Left lung (tissue), 10 donors: ENCODE measurements around the gene DGCR2. TPM values are rescaled to one million over a fixed set of nuclear protein-coding genes. Genes with fewer than 3 reads are reported as not detected.
A peak's percentile ranks its signal among the peaks of the same experiment; 100 is the strongest.

Source experiments
- ATAC-seq: fragments of 200-7000 bp; cut with Tn5 transposase; one replicate; pipeline ENCODE4 v1.9.1; 2020; ENCODE audit warnings: moderate library complexity
- DNase-seq, 4 donors: peaks; one replicate each; pipeline ENCODE4 v3.0.0-alpha.2; 2013 to 2020
- H3K27ac ChIP-seq, 2 donors: fragments of 200-600 bp; sonication (generic) in 1 of 2; one replicate each; pipeline versions ENCODE4 v1.5.0 to v1.8.0; 2020 to 2021
- H3K27me3 ChIP-seq, 2 donors: fragments of 200-600 bp; sonication (generic) in 1 of 2; one replicate each; pipeline versions ENCODE4 v1.5.0 to v1.8.0; 2020 to 2021
- H3K36me3 ChIP-seq, 2 donors: fragments of 200-600 bp; sonication (generic) in 1 of 2; one replicate each; pipeline versions ENCODE4 v1.5.0 to v1.8.0; 2020 to 2021
- H3K4me1 ChIP-seq, 2 donors: fragments of 200-600 bp; one replicate each; pipeline ENCODE4 v1.8.0; 2021
- H3K4me3 ChIP-seq, 2 donors: fragments of 200-600 bp; sonication (generic) in 1 of 2; one replicate each; pipeline versions ENCODE4 v1.5.0 to v1.8.0; 2020 to 2021; ENCODE audit warnings: mild to moderate bottlenecking in 1 of 2
- H3K9me3 ChIP-seq, 2 donors: fragments of 200-600 bp; sonication (generic) in 1 of 2; one replicate each; pipeline versions ENCODE4 v1.5.0 to v1.8.0; 2020 to 2021
- CTCF ChIP-seq, 2 donors: fragments of 200-600 bp; sonication (generic) in 1 of 2; IDR thresholded peaks; one replicate each; pipeline versions ENCODE4 v1.5.0 to v1.8.0; 2021; ENCODE audit warnings: antibody characterized with exemption in 2 of 2
- intact Hi-C, 2 donors: fragments of 100-400 bp; cut with DNase I; formaldehyde crosslinking; loops; one replicate each; pipeline versions ENCODE4 v1.11.2 to v1.14.2; 2022
- polyA plus RNA-seq, 6 donors: library from polyadenylated mRNA; unstranded; fragments of 120-200 nt; gene quantifications; one replicate each; pipeline ENCODE4 v1.2.1, GENCODE V29; 2013; ENCODE audit not compliant: insufficient read length in 6 of 6
- total RNA-seq, 2 donors: library from RNA; stranded (reverse); fragmentation: NEBNext Ultra II Directional; extraction: Animal tissue kit (Norgen Biotek cat#: 25700); gene quantifications; one replicate each; pipeline ENCODE4 v1.2.1, GENCODE V29; 2021
- donor health status: DM: no; HTN: yes; CAD: no.
- donor health status: DM: no; HTN: no; CAD: no.

Gene DGCR2
- total and polyA plus RNA-seq, 8 donors, result 55.8 to 87.0 (median 68.2) TPM

DNA sequence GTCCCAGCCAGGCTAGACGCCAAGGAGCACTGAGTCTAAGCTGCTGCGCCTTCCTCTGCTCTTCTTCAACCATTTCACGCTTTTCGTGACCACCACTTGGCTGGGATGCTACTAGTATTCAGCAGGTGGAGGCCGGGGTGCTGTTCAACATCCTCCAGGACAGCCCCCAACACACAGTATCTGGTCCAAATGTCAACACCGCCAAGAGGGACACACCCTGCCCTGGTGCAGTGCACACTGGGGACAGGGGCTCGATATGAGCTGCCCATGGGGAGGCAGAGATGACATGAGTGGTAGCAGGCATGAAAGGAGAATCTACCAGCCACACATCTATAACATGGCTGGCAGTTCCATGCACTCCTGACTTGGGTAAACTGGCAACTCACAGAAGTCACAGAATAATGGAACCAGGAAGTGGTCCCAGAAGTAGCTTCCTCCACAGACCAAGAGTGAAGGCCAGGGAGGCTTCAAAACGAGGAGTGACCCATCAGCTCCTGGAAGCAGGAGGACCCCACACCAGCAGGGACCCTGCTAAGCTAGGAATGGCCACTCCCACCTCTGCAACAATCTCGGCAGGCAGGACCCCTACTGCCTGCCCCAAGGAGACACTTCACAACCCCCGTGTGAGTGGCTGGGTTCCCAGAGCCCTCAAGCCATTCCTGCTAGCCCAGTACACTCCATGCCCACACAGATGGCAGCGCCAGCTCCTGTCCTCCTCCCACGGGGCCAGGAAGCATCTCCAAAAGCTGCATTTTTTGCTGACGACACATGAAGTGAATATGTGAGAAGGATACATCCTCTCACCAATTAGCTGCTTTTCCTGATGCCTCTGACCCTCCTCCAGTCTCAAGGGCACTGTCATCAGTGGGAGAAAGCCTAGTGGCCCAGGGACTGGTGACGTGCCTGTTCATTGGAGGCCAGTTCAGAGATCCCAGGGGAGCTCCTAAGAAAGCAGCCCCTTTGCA lies 78.8 kb downstream of the DGCR2 start:
- TF ChIP-seq CTCF (IDR thresholded peaks at IDR 0.05), result no peak
- intact Hi-C loops, result no loop called here
- no peak for ATAC-seq
- Histone ChIP-seq H3K4me1 (no peaks in the 10 kb centered on the region), H3K27ac (no peak overlapping the region), H3K27me3 (no peaks in the 10 kb centered on the region), H3K4me3 (no peak overlapping the region), H3K9me3 (no peaks in the 10 kb centered on the region), H3K36me3 (peaks cover 0 to 100% of the 10 kb centered on the region in 2 donors)
- DNase-seq, result peak in 1 of 4 donors; percentile 24

GRCh38 chr22:19042285-19043120 lies 79.7 kb downstream of the DGCR2 start:
- no peak for TF ChIP-seq CTCF (IDR thresholded peaks at IDR 0.05)
- DNase-seq (peak in 2 of 4 donors; percentile 28 to 68), ATAC-seq (no peak)
- no peaks in the 10 kb centered on the region for H3K4me1 ChIP-seq
- no peaks in the 10 kb centered on the region for H3K27me3 ChIP-seq
- H3K9me3 ChIP-seq, result no peaks in the 10 kb centered on the region
- intact Hi-C loops, result no loop called here
- H3K4me3 ChIP-seq, result no peak overlapping the region
- H3K36me3 ChIP-seq, result peaks cover 0 to 100% of the 10 kb centered on the region in 2 donors
- no peak overlapping the region for H3K27ac ChIP-seq

GRCh38 chr22:19041704-19042074 lies 80.5 kb downstream of the DGCR2 start:
- ATAC-seq, result no peak
- intact Hi-C loops, result no loop called here
- peaks cover 0 to 100% of the 10 kb centered on the region in 2 donors for H3K36me3 ChIP-seq

GRCh38 chr22:19040888-19041703 lies 81.1 kb downstream of the DGCR2 start:
- Histone ChIP-seq H3K27ac (no peak overlapping the region), H3K9me3 (no peaks in the 10 kb centered on the region), H3K36me3 (peaks cover 0 to 94% of the 10 kb centered on the region in 2 donors), H3K4me3 (no peak overlapping the region), H3K27me3 (no peaks in the 10 kb centered on the region), H3K4me1 (no peaks in the 10 kb centered on the region)
- intact Hi-C loops, result no loop called here
- no peak for TF ChIP-seq CTCF (IDR thresholded peaks at IDR 0.05)
- DNase-seq (peak in 1 of 4 donors; percentile 32), ATAC-seq (no peak)

More at GRCh38 chr22:19041704-19042074, 80.5 kb downstream of the DGCR2 start:
- H3K9me3 ChIP-seq, result no peaks in the 10 kb centered on the region
- TF ChIP-seq CTCF (IDR thresholded peaks at IDR 0.05), result no peak
- no peaks in the 10 kb centered on the region for H3K27me3 ChIP-seq
- H3K4me1 ChIP-seq, result no peaks in the 10 kb centered on the region
- no peak overlapping the region for H3K4me3 ChIP-seq
- peak in 2 of 4 donors; percentile 18 to 53 for DNase-seq
- H3K27ac ChIP-seq, result no peak overlapping the region
